HG03571 (cell line): ENCODE results near the gene ING1.

Experiments used
- ATAC-seq: cut with Tn5 transposase; IDR thresholded peaks from one replicate; pipeline ENCODE4 v1.9.1; 2021; ENCODE audit not compliant: unreplicated experiment

Gene ING1

DNA sequence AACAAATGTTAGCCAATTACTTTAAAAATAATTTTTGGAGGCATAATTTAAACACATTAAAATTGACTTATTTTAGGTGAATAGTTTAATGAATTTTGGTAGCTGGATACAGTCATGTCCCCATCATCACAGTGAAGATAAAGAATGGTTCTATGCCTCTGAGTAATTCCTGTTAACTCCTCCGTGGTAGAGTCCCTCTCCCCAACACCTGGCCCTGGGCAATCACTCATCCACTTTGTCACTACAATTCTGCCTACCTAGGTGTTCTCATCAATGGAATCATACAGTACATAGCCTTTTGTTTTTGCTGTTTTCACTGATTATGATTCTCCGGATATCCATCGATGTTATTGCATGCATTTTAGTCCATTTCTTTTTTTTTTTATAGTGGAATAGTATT lies 55.6 kb downstream of the ING1 start:
- ATAC-seq = no peak

DNA sequence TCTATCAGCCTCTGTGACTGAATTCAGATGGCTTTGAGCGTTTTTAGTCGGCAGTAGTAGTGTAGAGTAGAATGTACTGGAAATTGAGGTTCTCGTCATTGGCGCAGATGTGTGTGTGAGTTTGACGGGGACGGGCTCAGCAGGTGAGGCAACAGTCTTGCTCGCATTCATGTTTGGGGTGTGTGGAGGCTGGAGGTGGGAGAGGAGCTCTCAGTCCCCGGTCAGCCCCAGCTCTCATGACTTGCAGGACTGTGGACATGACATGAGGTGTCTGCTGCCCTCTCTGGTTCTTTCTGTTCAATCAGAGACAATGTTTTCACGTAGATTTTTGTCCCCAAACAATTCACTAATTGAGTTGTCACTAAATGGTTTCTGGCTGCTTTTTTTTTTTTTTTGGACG lies 57.2 kb downstream of the ING1 start:
- no peak for ATAC-seq

DNA sequence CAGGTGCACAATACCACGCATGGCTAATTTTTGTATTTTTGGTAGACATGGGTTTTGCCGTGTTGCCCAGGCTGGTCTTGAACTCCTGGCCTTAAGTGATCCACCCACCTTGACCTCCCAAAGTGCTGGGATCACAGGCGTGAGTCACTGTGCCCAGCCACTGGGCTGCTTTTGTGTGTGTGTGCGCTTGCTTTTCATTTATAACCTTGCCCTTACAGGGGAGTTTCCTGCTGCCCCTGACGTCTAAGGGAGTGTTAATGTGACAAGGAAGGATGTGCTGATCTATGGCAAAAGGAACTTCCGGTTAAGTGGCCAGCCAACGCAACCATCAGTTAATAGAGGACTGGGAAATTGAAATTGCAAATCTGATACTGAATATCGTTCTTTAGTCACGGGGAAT lies 57.7 kb downstream of the ING1 start:
- no peak for ATAC-seq

DNA sequence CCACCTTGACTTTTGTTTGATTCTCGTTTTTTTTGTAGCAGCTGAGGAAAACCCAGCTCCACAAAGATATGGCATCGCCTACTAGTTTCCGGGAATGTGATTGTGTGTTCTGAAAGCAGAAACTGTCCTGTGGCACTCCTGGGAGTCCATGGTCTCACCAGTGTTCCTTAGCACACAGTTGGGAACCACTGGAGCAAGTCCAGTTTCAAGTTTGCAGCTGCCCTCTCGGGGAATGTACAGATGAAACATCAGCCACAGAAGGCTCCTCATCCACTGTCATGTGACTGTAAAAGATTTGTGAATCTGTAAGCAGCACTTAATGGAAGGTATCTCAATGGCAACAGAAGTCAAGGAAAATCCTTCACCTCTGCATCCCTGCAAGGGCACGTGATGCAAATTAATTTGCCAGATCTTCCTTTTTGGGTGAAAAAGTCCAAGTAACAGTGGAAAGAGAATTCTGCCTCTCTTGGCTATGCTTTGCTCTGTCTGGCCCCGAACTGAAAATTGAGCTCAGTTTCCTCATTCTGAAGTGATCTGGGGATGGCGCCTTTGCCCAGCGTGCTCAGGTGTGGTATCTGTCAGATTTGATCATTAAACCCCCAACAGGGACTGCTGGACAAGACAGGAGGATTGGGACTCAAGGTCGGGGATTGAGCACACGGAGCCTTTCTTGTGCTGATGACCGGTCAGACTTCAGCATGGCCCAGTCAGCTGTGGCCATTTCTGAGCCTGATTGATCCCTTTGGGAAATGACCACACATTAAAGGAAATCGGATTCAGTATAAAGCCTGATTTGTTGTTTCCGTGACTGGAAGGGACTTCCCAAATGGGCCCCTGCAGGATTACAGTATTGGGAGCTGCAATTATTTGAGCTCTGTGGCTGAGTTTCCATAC lies 58.8 kb downstream of the ING1 start:
- no peak for ATAC-seq
